ENCODE data around the gene TNKS1BP1. TPM values are rescaled to one million over a fixed set of nuclear protein-coding genes. Genes with fewer than 3 reads are reported as not detected.

TNKS1BP1 gene
- total RNA-seq, 3 donors from 2014 or later (not counting 1 experiment from before 2014, with no cell fraction given): 4.3 to 9.3 (median 7.5) TPM

- Histone ChIP-seq H3K9me3 (ENCODE audit: control insufficient read depth, insufficient read depth, low read length) (peaks cover 5% of the 10 kb centered on the region), H3K4me1 (ENCODE audit: control insufficient read depth, insufficient read depth, low read length) (no peaks in the 10 kb centered on the region), H3K27me3 (ENCODE audit: control insufficient read depth, insufficient read depth, low read length) (no peaks in the 10 kb centered on the region), H3K36me3 (ENCODE audit: control insufficient read depth, insufficient read depth, low read length) (no peaks in the 10 kb centered on the region), H3K4me3 (ENCODE audit: low read length) (no peak overlapping the region), H3K27ac (ENCODE audit: low read length) (no peak overlapping the region)
- no peak for TF ChIP-seq CTCF (IDR thresholded peaks at IDR 0.05)
- H3K9me3 Mint-ChIP-seq: no peaks in the 10 kb centered on the region
- H3K36me3 Mint-ChIP-seq: no peaks in the 10 kb centered on the region
- no peak overlapping the region for H3K27ac Mint-ChIP-seq
- DNase-seq: no peak
- WGBS (ENCODE audit: insufficient coverage): 91% methylated on average over 17 of the region's 17 CpGs
- H3K4me1 Mint-ChIP-seq: no peaks in the 10 kb centered on the region
- no peaks in the 10 kb centered on the region for H3K27me3 Mint-ChIP-seq (ENCODE audit: low read depth in 2 of 2)
- intact Hi-C loops (cut with micrococcal nuclease): no loop called here
- no peak for ATAC-seq
- no peak overlapping the region for H3K4me3 Mint-ChIP-seq
Observed at GRCh38 chr11:57303280-57303989, 21.3 kb downstream of the TNKS1BP1 start.

GRCh38 chr11:57302489-57302888, 22.3 kb downstream of the TNKS1BP1 start:
- WGBS (ENCODE audit: insufficient coverage): 88% methylated on average over 15 of the region's 15 CpGs
- Mint-ChIP-seq H3K27me3 (ENCODE audit: low read depth in 2 of 2) (no peaks in the 10 kb centered on the region), H3K36me3 (no peaks in the 10 kb centered on the region), H3K9me3 (no peaks in the 10 kb centered on the region), H3K27ac (no peak overlapping the region), H3K4me1 (no peaks in the 10 kb centered on the region), H3K4me3 (no peak overlapping the region)
- intact Hi-C loops (cut with micrococcal nuclease): no loop called here
- H3K4me1 ChIP-seq (ENCODE audit: control insufficient read depth, insufficient read depth, low read length): no peaks in the 10 kb centered on the region
- DNase-seq (no peak), ATAC-seq (no peak)
- no peak for TF ChIP-seq CTCF (IDR thresholded peaks at IDR 0.05)
- no peak overlapping the region for H3K4me3 ChIP-seq (ENCODE audit: low read length)
- no peaks in the 10 kb centered on the region for H3K36me3 ChIP-seq (ENCODE audit: control insufficient read depth, insufficient read depth, low read length)
- H3K27ac ChIP-seq (ENCODE audit: low read length): no peak overlapping the region
- peaks cover 5% of the 10 kb centered on the region for H3K9me3 ChIP-seq (ENCODE audit: control insufficient read depth, insufficient read depth, low read length)
- no peaks in the 10 kb centered on the region for H3K27me3 ChIP-seq (ENCODE audit: control insufficient read depth, insufficient read depth, low read length)

- Mint-ChIP-seq H3K27me3 (ENCODE audit: low read depth in 2 of 2) (no peaks in the 10 kb centered on the region), H3K4me3 (no peak overlapping the region), H3K36me3 (no peaks in the 10 kb centered on the region), H3K9me3 (no peaks in the 10 kb centered on the region), H3K4me1 (no peaks in the 10 kb centered on the region), H3K27ac (no peak overlapping the region)
- no peak for ATAC-seq
- H3K36me3 ChIP-seq (ENCODE audit: control insufficient read depth, insufficient read depth, low read length): no peaks in the 10 kb centered on the region
- no peak overlapping the region for H3K4me3 ChIP-seq (ENCODE audit: low read length)
- H3K9me3 ChIP-seq (ENCODE audit: control insufficient read depth, insufficient read depth, low read length): peaks cover 5% of the 10 kb centered on the region
- intact Hi-C loops (cut with micrococcal nuclease): no loop called here
- DNase-seq: no peak
- no peak overlapping the region for H3K27ac ChIP-seq (ENCODE audit: low read length)
- no peak for TF ChIP-seq CTCF (IDR thresholded peaks at IDR 0.05)
- 95% methylated on average over 27 of the region's 27 CpGs for WGBS (ENCODE audit: insufficient coverage)
- no peaks in the 10 kb centered on the region for H3K4me1 ChIP-seq (ENCODE audit: control insufficient read depth, insufficient read depth, low read length)
- H3K27me3 ChIP-seq (ENCODE audit: control insufficient read depth, insufficient read depth, low read length): no peaks in the 10 kb centered on the region
Observed at GRCh38 chr11:57301711-57302423, 22.9 kb downstream of the TNKS1BP1 start.

Data from natural killer cell (primary cell).